GM13977 (cell line): ENCODE measurements around the gene PRDM1.

ENCODE experiments used
- DNase-seq: peaks from one replicate; pipeline ENCODE4 v3.0.0; 2012; ENCODE audit warnings: low spot score
- CTCF ChIP-seq: IDR thresholded peaks from 2 replicates; pipeline ENCODE4 v1.5.1; 2012; ENCODE audit warnings: mild to moderate bottlenecking, control low read depth; ENCODE audit not compliant: insufficient read depth; ENCODE audit errors: extremely low read depth, missing control alignments
- in situ Hi-C: fragments of 300-500 bp; cut with MboI; formaldehyde crosslinking; loops from one replicate; pipeline ENCODE4 v1.12.0; 2022; ENCODE audit warnings: low sequenced_read_pairs, low pct_unique_long_range_greater_than_20kb, mixed read lengths, inconsistent platforms; ENCODE audit not compliant: unreplicated experiment

The PRDM1 gene

GRCh38 chr6:106064756-106065155, 21.4 kb upstream of the PRDM1 start:
- DNase-seq: no peak
- in situ Hi-C loops: no loop called here
- TF ChIP-seq CTCF: no peak

- no peak for TF ChIP-seq CTCF
- in situ Hi-C loops: no loop called here
- DNase-seq: no peak
Observed at GRCh38 chr6:106066989-106067388, 19.1 kb upstream of the PRDM1 start.

GRCh38 chr6:106069478-106069877, 16.7 kb upstream of the PRDM1 start:
- no peak for DNase-seq
- in situ Hi-C loops: no loop called here
- TF ChIP-seq CTCF: no peak

- no peak for DNase-seq
- in situ Hi-C loops: no loop called here
- no peak for TF ChIP-seq CTCF
Observed at GRCh38 chr6:106070636-106071035, 15.5 kb upstream of the PRDM1 start.

- no peak for TF ChIP-seq CTCF
- in situ Hi-C loops: no loop called here
- no peak for DNase-seq
Observed at GRCh38 chr6:106072501-106073090, 13.5 kb upstream of the PRDM1 start.

GRCh38 chr6:106074146-106074545, 12.0 kb upstream of the PRDM1 start:
- TF ChIP-seq CTCF: no peak
- DNase-seq: no peak
- in situ Hi-C loops: no loop called here

- TF ChIP-seq CTCF: no peak
- in situ Hi-C loops: loop anchor here (25.0 kb wide), 2 partner anchors 339 to 589 kb away; no protein-coding TSS in a partner anchor
- no peak for DNase-seq
Observed at GRCh38 chr6:106076139-106076538, 10.0 kb upstream of the PRDM1 start.
